T-helper 2 cell treated with Interferon-gamma antibody and Interleukin-4, amounts not matched to agents 5 μg/mL and 100 μg/mL, for 36 hours (primary cell): ENCODE data around the gene BMP4.
"Not testable (repeated sequence)": the region's sequence is repeated elsewhere in the genome, so short reads cannot be mapped to it uniquely, and the experiment has no call there.

Experiments
- DNase-seq: peaks from one replicate; pipeline ENCODE4 v3.0.0; 2021; ENCODE audit warnings: low spot score
- H3K27ac Mint-ChIP-seq: one replicate; pipeline ENCODE4 v1.8.0; 2021; ENCODE audit warnings: mild to moderate bottlenecking, mixed read lengths
- H3K27me3 Mint-ChIP-seq: one replicate; pipeline ENCODE4 v1.8.0; 2021; ENCODE audit warnings: low read depth, mixed read lengths
- H3K36me3 Mint-ChIP-seq: one replicate; pipeline ENCODE4 v1.8.0; 2021; ENCODE audit warnings: low read depth, mixed read lengths
- H3K4me1 Mint-ChIP-seq: one replicate; pipeline ENCODE4 v1.8.0; 2021; ENCODE audit warnings: low read depth, mixed read lengths
- H3K4me3 Mint-ChIP-seq: one replicate; pipeline ENCODE4 v1.8.0; 2022; ENCODE audit warnings: mild to moderate bottlenecking, moderate library complexity, mixed read lengths
- H3K9me3 Mint-ChIP-seq: one replicate; pipeline ENCODE4 v1.8.0; 2021; ENCODE audit warnings: mixed read lengths

Gene BMP4

GRCh38 chr14:53956427-53957201, at the start of gene BMP4:
BMP4 (minus strand) TSS chr14:53956825; CDS start chr14:53952222, 4,603 bp downstream.
- Mint-ChIP-seq H3K27me3 (peaks cover 79% of the 10 kb centered on the region), H3K27ac (no peak within 1 kb of the TSS), H3K4me1 (peaks cover 25% of the 10 kb centered on the region), H3K36me3 (peaks cover 2% of the 10 kb centered on the region), H3K9me3 (no peaks in the 10 kb centered on the region), H3K4me3 (peak within 1 kb of the TSS; percentile 70)
- DNase-seq, result peak; percentile 5

- H3K27me3 Mint-ChIP-seq, result no peaks in the 10 kb centered on the region
- DNase-seq, result no peak
- no peak overlapping the region for H3K4me3 Mint-ChIP-seq
- H3K36me3 Mint-ChIP-seq, result no peaks in the 10 kb centered on the region
- no peaks in the 10 kb centered on the region for H3K4me1 Mint-ChIP-seq
- H3K27ac Mint-ChIP-seq, result no peak overlapping the region
- no peaks in the 10 kb centered on the region for H3K9me3 Mint-ChIP-seq
Observed at GRCh38 chr14:54003064-54003463, 46.4 kb upstream of the BMP4 start.

- Mint-ChIP-seq H3K4me1 (no peaks in the 10 kb centered on the region), H3K4me3 (no peak overlapping the region), H3K36me3 (no peaks in the 10 kb centered on the region), H3K27ac (no peak overlapping the region), H3K9me3 (no peaks in the 10 kb centered on the region), H3K27me3 (no peaks in the 10 kb centered on the region)
- DNase-seq, result no peak
Observed at GRCh38 chr14:54002653-54003052, 46.0 kb upstream of the BMP4 start.

GRCh38 chr14:54001189-54001878, 44.7 kb upstream of the BMP4 start:
- no peak overlapping the region for H3K27ac Mint-ChIP-seq
- no peak overlapping the region for H3K4me3 Mint-ChIP-seq
- no peaks in the 10 kb centered on the region for H3K9me3 Mint-ChIP-seq
- H3K36me3 Mint-ChIP-seq, result no peaks in the 10 kb centered on the region
- H3K27me3 Mint-ChIP-seq, result no peaks in the 10 kb centered on the region
- DNase-seq, result no peak
- no peaks in the 10 kb centered on the region for H3K4me1 Mint-ChIP-seq

- H3K4me3 Mint-ChIP-seq, result no peak overlapping the region
- no peaks in the 10 kb centered on the region for H3K27me3 Mint-ChIP-seq
- H3K36me3 Mint-ChIP-seq, result no peaks in the 10 kb centered on the region
- DNase-seq, result no peak
- no peak overlapping the region for H3K27ac Mint-ChIP-seq
- H3K9me3 Mint-ChIP-seq, result no peaks in the 10 kb centered on the region
- H3K4me1 Mint-ChIP-seq, result no peaks in the 10 kb centered on the region
Observed at GRCh38 chr14:54000341-54000811, 43.8 kb upstream of the BMP4 start.

GRCh38 chr14:53999061-53999488, 42.5 kb upstream of the BMP4 start:
- no peaks in the 10 kb centered on the region for H3K27me3 Mint-ChIP-seq
- no peak overlapping the region for H3K27ac Mint-ChIP-seq
- H3K4me1 Mint-ChIP-seq, result no peaks in the 10 kb centered on the region
- no peaks in the 10 kb centered on the region for H3K36me3 Mint-ChIP-seq
- H3K4me3 Mint-ChIP-seq, result no peak overlapping the region
- no peak for DNase-seq
- no peaks in the 10 kb centered on the region for H3K9me3 Mint-ChIP-seq

GRCh38 chr14:53996041-53996440, 39.4 kb upstream of the BMP4 start:
- no peak overlapping the region for H3K27ac Mint-ChIP-seq
- DNase-seq, result no peak
- no peaks in the 10 kb centered on the region for H3K9me3 Mint-ChIP-seq
- H3K4me1 Mint-ChIP-seq, result no peaks in the 10 kb centered on the region
- no peak overlapping the region for H3K4me3 Mint-ChIP-seq
- no peaks in the 10 kb centered on the region for H3K36me3 Mint-ChIP-seq
- no peaks in the 10 kb centered on the region for H3K27me3 Mint-ChIP-seq

- H3K4me3 Mint-ChIP-seq, result no peak overlapping the region
- H3K4me1 Mint-ChIP-seq, result no peaks in the 10 kb centered on the region
- no peaks in the 10 kb centered on the region for H3K36me3 Mint-ChIP-seq
- no peaks in the 10 kb centered on the region for H3K9me3 Mint-ChIP-seq
- H3K27ac Mint-ChIP-seq, result no peak overlapping the region
- no peaks in the 10 kb centered on the region for H3K27me3 Mint-ChIP-seq
- no peak for DNase-seq
Observed at GRCh38 chr14:53993920-53994607, 37.4 kb upstream of the BMP4 start.

- Mint-ChIP-seq H3K27me3 (no peaks in the 10 kb centered on the region), H3K4me1 (no peaks in the 10 kb centered on the region), H3K9me3 (peaks cover 8% of the 10 kb centered on the region), H3K36me3 (no peaks in the 10 kb centered on the region), H3K27ac (no peak overlapping the region), H3K4me3 (no peak overlapping the region)
- no peak for DNase-seq
Observed at GRCh38 chr14:53990978-53991377, 34.4 kb upstream of the BMP4 start.

GRCh38 chr14:53986718-53987117, 30.1 kb upstream of the BMP4 start:
- H3K9me3 Mint-ChIP-seq, result peaks cover 24% of the 10 kb centered on the region
- not testable (repeated sequence) for H3K27ac Mint-ChIP-seq, H3K27me3 Mint-ChIP-seq, DNase-seq, H3K4me3 Mint-ChIP-seq, H3K4me1 Mint-ChIP-seq, H3K36me3 Mint-ChIP-seq

- H3K4me3 Mint-ChIP-seq, DNase-seq, H3K27ac Mint-ChIP-seq, H3K27me3 Mint-ChIP-seq, H3K4me1 Mint-ChIP-seq, H3K36me3 Mint-ChIP-seq: not testable (repeated sequence)
- peaks cover 24% of the 10 kb centered on the region for H3K9me3 Mint-ChIP-seq
Observed at GRCh38 chr14:53984958-53985357, 28.3 kb upstream of the BMP4 start.

GRCh38 chr14:53983112-53983511, 26.5 kb upstream of the BMP4 start:
- DNase-seq, result no peak
- Mint-ChIP-seq H3K36me3 (no peaks in the 10 kb centered on the region), H3K9me3 (peaks cover 24% of the 10 kb centered on the region), H3K27ac (no peak overlapping the region), H3K4me3 (no peak overlapping the region), H3K27me3 (peaks cover 2% of the 10 kb centered on the region), H3K4me1 (no peaks in the 10 kb centered on the region)

GRCh38 chr14:53982546-53982945, 25.9 kb upstream of the BMP4 start:
- peaks cover 24% of the 10 kb centered on the region for H3K9me3 Mint-ChIP-seq
- no peaks in the 10 kb centered on the region for H3K36me3 Mint-ChIP-seq
- H3K27me3 Mint-ChIP-seq, result peaks cover 2% of the 10 kb centered on the region
- no peak for DNase-seq
- no peak overlapping the region for H3K4me3 Mint-ChIP-seq
- H3K27ac Mint-ChIP-seq, result no peak overlapping the region
- no peaks in the 10 kb centered on the region for H3K4me1 Mint-ChIP-seq
